Activated CD4-positive, alpha-beta T cell treated with anti-CD3 and anti-CD28 coated beads, Interleukin-2, amount 50 U/mL, for 4 hours (primary cell): Measurements from ENCODE around the gene LEFTY1.

Experiments used
- DNase-seq, 2 experiments: peaks; one replicate each; pipeline ENCODE4 v3.0.0-alpha.2; 2020

LEFTY1 gene

GRCh38 chr1:225915538-225915991 is 26.6 kb upstream of the LEFTY1 start:
- no peak for DNase-seq

DNA sequence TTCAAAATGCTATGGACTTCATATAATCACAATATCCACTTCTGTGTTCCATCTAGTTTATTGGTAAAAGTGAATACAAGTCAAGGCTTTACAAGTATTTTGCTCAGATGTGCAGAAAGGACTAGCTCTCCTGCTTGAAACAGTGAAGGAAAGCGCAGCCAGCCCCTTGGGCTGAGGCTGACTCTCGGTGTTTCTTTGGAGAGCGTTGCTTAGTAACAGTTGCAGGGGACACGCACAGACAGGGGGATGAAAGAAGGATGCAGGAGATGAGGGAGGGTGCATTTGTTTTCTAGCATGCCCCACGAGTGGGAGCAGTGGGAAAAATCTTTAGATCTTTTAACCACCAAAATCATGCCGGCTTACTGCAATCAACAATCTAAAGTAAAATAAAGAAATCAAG is 26.0 kb upstream of the LEFTY1 start:
- no peak for DNase-seq

DNA sequence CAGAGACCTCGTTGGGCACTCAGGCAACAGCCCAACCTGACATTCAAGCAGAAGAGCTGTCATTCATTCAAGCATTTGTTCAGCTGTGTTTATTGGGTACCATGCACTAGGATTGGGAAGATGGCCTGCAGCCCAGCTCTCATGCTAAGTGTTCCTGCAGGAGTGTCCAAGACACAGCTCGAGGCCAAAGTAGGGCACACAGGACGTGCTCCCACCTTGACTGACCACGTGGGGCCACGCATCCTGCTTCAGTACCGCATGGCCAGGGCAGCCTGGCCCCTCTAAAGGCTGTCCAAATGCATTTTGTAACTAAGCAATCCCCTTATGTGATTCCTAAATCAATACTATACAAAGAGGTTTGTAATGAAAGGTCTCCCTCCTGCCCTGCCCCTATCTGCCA is 25.4 kb upstream of the LEFTY1 start:
- DNase-seq: no peak

GRCh38 chr1:225911191-225912130 is 22.5 kb upstream of the LEFTY1 start:
- DNase-seq: peak; percentile 59 to 61

DNA sequence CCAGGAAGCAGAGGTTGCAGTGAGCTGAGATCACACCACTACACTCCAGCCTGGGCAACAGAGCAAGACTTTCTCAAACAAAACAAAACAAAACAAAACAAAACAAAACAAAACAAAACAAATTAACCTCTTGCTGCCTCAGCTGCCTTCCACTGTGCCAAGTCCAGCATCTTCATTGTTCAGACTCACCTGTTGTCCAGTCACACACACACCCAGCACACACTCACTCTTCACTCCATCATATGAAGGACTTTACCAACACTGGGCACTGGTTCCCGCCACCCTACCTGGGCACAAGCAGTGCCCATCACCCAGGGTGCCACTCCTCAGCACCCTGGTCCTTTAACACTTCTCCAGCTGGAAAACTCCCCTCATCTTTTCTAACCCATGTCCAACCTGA is 20.5 kb upstream of the LEFTY1 start:
- DNase-seq: no peak

DNA sequence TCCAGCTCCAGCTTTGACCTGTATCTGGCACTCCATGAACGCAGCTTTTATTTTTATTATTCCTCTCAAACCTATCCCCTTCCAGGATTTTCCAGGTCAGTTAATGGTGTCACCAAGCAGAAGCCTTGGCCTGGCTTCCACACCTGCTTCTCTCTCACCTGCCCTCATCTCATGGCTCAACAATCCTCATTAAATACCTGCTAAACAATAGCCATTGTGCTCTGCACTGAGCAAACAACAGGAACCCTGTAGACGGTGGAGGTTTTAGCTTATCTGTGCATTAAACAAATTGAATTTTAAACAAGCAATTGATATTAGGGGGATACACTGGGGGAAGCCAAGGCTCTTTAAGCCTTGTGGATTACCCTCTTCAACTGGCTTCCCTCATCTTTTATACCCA is 19.8 kb upstream of the LEFTY1 start:
- no peak for DNase-seq

- no peak for DNase-seq
These were observed 19.2 kb upstream of the LEFTY1 start for GRCh38 chr1:225908013-225908640.

GRCh38 chr1:225907341-225907740 is 18.4 kb upstream of the LEFTY1 start:
- no peak for DNase-seq

DNA sequence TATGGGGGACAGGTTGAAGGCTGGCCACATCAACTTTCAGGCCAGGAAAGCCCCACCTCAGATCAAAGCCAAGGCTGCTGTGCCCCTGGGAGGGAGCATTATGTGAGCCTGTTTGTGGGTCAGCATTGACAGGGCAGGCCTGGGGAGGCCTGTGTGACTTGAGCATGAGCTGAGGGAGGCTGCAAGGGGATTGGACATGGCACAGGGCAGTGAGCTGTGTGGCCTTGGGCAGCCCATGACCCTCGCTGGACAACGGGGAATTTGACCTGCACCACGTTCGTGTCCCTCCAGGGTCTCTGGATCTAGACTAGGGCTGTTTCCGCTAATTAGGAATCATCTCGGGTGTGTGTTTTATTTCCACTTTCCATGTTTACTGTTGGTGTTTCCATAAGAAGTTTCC is 17.5 kb upstream of the LEFTY1 start:
- DNase-seq: no peak

GRCh38 chr1:225903623-225904022 is 14.7 kb upstream of the LEFTY1 start:
- DNase-seq: no peak

GRCh38 chr1:225899044-225899925 is 10.3 kb upstream of the LEFTY1 start:
- DNase-seq: no peak

DNA sequence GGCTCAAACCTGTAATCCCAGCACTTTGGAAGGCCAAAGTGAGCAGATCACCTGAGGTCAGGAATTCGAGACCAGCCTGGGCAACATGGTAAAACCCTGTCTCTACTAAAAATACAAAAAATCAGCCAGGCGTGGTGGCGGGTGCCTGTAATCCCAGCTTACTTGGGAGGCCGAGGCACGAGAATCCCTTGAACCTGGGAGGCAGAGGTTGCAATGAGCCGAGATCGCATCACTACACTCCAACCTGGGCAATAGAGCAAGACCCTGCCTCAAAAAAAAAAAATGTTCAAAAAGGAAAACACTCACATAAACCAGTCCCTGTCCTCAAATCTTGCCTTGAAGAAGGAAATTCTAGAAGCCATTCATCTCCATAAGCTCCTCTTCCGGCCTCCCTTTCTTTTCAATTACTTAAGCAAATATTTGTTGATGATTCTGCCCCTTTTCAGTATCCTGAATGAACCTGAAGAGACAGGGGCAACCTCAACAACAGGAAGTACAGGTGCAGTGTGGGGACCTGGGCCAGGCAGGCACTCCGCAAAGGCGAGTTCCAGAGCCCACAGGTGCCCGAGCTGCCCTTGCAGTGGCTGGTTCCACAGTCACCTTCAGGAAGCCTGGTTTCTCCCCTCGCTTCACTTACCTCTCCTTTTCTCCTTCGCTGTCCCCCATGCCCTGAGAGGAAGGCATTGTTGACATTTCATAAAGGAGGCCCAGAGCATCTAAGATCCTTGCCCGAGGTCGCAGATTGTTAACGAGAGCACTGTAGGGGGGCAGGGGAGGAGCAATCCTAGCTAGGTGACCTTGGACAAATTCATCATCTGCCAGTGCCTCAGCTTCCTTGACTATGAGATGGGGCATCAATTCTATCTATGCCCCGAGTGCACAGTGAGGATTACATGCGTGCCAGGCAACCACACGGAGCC is 8.9 kb upstream of the LEFTY1 start:
- no peak for DNase-seq

GRCh38 chr1:225896937-225897549 is 8.1 kb upstream of the LEFTY1 start:
- peak; percentile 46 for DNase-seq

DNA sequence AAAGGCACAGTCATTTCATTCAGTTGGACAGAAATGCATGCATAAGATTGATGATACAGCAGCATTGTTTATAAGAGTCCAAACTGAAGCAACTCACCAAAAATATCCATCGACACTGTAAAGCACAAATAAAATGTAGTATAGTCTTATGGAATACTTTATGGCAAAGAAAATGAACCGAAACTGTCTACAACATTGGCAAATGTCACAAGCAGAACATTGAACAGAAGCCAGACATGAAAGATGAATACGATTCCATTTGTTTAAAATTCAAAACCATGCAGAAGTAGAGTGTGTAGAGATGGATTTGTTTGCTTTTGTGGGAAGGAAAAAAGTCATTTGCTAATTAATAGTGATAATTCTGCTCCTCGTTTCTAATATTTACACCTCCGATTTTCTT is 7.5 kb upstream of the LEFTY1 start:
- DNase-seq: no peak

DNA sequence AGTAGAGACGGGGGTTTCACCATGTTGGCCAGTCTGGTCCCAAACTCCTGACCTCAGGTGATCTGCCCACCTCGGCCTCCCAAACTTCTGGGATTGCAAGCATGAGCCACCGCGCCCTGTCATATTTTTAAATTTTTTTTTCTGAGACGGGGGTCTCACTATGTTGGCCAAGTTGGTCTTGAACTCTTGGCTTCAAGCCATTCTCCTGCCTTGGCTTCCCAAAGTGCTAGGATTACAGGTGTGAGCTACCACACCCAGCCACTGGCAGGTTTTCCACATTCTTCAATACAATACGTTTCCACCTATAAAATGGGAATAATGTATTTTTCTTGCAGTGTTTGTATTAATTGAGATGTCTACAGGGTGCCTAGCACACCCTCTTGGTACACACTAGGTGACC is 3.4 kb upstream of the LEFTY1 start:
- DNase-seq: no peak

DNA sequence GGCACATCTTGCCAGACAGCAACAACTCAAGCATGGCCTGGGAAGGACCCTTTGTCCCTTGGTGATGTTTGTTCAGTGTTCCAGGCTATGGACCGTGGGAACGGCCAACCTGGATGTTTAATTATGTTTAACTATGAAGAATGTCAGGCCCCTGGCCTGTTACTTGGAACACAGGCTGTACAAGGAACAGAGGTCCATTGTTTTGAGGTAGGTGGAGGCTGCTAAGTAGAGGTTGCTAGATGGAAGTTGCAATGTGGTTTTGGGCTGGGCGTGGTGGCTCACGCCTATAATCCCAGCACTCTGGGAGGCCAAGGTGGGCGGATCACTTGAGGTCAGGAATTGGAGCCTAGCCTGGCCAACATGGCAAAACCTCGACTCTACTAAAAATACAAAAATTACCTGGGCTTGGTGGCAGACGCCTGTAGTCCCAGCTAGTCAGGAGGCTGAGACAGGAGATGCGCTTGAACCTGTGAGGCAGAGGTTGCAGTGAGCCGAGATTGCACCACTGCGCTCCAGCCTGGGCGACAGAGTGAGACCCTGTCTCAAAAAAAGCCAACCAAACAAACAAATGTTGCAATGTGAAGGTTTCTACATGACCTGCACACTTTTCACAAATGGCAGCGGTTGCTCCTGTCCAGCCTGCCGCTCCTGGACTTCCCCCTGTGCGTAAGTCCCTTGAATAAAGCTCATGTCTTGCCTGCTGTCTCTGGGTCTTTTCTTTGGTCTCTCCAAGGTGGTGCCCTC is 2.5 kb upstream of the LEFTY1 start:
- no peak for DNase-seq

DNA sequence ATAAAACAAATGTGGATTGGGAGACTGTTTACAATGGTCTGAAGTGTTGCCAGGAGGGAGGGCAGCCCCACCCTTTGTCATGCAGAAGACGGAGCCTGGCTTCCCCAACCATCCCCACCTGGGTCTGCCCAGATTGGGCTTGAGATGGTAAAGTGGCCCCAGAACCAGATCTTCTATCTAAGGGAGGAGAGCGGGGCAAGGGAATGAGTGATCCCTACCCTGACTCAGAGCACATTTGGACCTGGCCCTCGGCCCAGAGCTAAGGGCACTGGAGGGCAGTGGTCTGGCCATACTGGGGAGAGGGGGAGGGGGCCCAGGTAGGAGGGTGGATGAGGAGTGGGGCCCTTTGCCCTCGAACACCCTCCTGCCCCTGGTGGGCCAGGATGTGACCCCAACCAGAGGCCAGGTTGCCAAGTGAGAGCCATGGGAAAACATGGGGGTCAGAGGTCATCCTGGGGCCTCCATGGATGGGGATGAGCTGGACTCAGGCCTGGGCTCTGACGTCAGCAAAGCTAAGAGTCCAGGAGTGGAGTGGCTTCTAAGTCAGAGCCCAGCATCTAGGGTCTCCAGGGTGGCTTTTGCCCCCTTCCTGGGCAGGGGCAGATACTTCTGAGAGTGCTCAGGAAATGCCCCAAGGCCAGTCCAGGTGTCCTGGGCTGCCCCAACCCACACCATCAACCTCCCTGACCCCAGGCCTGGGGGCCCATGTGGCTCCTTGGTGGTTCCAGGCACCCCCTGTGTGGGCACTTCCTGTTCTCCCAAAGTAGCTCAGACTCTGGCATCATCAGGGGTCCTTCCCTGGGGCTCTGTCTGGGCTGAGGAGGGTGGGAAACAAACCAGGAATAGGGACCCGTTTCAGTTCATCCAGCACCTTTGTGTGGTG is 1.6 kb upstream of the LEFTY1 start:
- DNase-seq: no peak

GRCh38 chr1:225889743-225890142 is 797 bp upstream of the LEFTY1 start:
- DNase-seq: no peak

DNA sequence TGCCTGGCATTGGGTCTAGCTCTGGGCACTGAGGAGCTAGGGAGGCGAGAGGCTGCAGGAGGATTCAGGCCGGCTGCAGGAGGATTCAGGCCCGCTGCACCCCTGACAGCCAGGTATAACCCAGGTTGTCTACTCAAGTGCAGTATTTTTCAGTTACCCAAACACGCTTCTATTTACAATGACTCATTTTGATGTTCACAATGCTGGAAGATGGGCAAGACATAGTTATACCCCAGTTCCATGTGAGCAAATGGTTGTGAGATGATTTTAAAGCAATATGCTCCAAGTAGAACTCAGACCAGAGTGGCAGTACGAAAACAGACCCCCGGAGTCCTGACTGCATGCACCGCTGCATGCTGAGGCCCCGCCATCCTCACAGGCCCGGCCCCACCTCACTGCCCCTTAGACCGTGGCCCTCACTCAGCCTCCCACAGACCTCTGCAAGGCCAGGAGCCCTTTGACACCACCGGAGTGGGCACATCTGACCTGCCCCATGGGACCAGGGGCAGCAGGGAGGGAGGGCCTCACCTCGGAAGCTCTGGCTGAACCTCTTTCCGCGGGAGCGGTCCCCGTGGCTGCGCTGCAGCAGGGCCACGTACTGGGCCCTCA is 553 bp downstream of the LEFTY1 start:
- DNase-seq: no peak
